Neural cell (in vitro differentiated cells): ENCODE measurements around the gene TBC1D8. TPM values are rescaled to one million over a fixed set of nuclear protein-coding genes. Genes with fewer than 3 reads are reported as not detected.

Source experiments
- H2AFZ ChIP-seq: fragments of 200-600, 300-800 bp; sonication (generic), shearing (Covaris generic); 2 replicates; pipeline ENCODE4 v1.6.0; 2014; ENCODE audit warnings: low read depth, mild to moderate bottlenecking, antibody characterized with exemption, low read length, moderate library complexity
- H3F3A ChIP-seq: fragments of 200-600 bp; shearing (Covaris generic); 2 replicates; pipeline ENCODE4 v1.6.1; 2016; ENCODE audit warnings: mild to moderate bottlenecking, moderate library complexity, mixed read lengths, antibody characterized with exemption, low read length; ENCODE audit not compliant: insufficient read depth, poor library complexity, severe bottlenecking
- H3K27ac ChIP-seq: fragments of 200-600, 300-800 bp; sonication (generic), shearing (Covaris generic); 2 replicates; pipeline ENCODE4 v1.5.1; 2014; ENCODE audit warnings: mild to moderate bottlenecking, low read length, moderate library complexity
- H3K27me3 ChIP-seq: fragments of 300-800, 200-600 bp; sonication (generic), shearing (Covaris generic); 2 replicates; pipeline ENCODE4 v1.6.0; 2014; ENCODE audit warnings: mild to moderate bottlenecking, low read depth, low read length, moderate library complexity; ENCODE audit not compliant: insufficient read depth
- H3K36me3 ChIP-seq: fragments of 300-800, 200-600 bp; sonication (generic), shearing (Covaris generic); 2 replicates; pipeline ENCODE4 v1.5.1; 2014; ENCODE audit warnings: mild to moderate bottlenecking, antibody characterized with exemption, low read length, moderate library complexity; ENCODE audit not compliant: insufficient read depth
- H3K4me2 ChIP-seq: fragments of 300-800, 200-600 bp; sonication (generic), shearing (Covaris generic); 2 replicates; pipeline ENCODE4 v1.6.0; 2014; ENCODE audit warnings: mild to moderate bottlenecking, low read length
- H3K4me3 ChIP-seq: fragments of 300-800, 200-600 bp; sonication (generic), shearing (Covaris generic); 2 replicates; pipeline ENCODE4 v1.5.1; 2014; ENCODE audit warnings: mild to moderate bottlenecking, low read length, moderate library complexity
- H3K79me2 ChIP-seq: fragments of 200-600 bp; shearing (Covaris generic); replicated peaks from 2 replicates; pipeline ENCODE4 v1.6.0; 2014; ENCODE audit warnings: mild to moderate bottlenecking, low read length, moderate library complexity; ENCODE audit not compliant: insufficient read depth
- H3K9ac ChIP-seq: fragments of 300-800, 200-600 bp; sonication (generic), shearing (Covaris generic); 2 replicates; pipeline ENCODE4 v1.6.1; 2016; ENCODE audit warnings: mild to moderate bottlenecking, low read length, mixed read lengths
- H3K9me2 ChIP-seq: fragments of 200-600 bp; shearing (Covaris generic); 2 replicates; pipeline ENCODE4 v1.6.1; 2016; ENCODE audit warnings: mild to moderate bottlenecking, low read length, mixed read lengths; ENCODE audit not compliant: insufficient read depth
- H3K9me3 ChIP-seq: fragments of 200-600, 300-800 bp; sonication (generic), shearing (Covaris generic); 2 replicates; pipeline ENCODE4 v1.6.1; 2016; ENCODE audit warnings: mild to moderate bottlenecking, mixed run types, low read length, moderate library complexity, mixed read lengths
- H4K20me1 ChIP-seq: fragments of 200-600 bp; shearing (Covaris generic); 2 replicates; pipeline ENCODE4 v1.6.1; 2016; ENCODE audit warnings: mild to moderate bottlenecking, mixed run types; ENCODE audit not compliant: insufficient read depth
- CTCF ChIP-seq: fragments of 450-650 bp; IDR thresholded peaks from 2 replicates; pipeline ENCODE4 v1.5.1; 2014; ENCODE audit warnings: antibody characterized with exemption, mild to moderate bottlenecking, moderate library complexity; ENCODE audit not compliant: poor library complexity, severe bottlenecking
- EP300 ChIP-seq: fragments of 450-650 bp; conservative IDR thresholded peaks from 2 replicates; pipeline ENCODE4 v1.6.1; 2014; ENCODE audit warnings: antibody characterized with exemption, mild to moderate bottlenecking, moderate library complexity; ENCODE audit not compliant: poor library complexity, severe bottlenecking
- EZH2 ChIP-seq: fragments of 200-600, 300-800 bp; shearing (Covaris generic), sonication (generic); IDR thresholded peaks from 2 replicates; pipeline ENCODE4 v1.6.1; 2014; ENCODE audit warnings: antibody characterized with exemption, low read length, borderline replicate concordance, mild to moderate bottlenecking; ENCODE audit not compliant: insufficient read depth, poor library complexity, severe bottlenecking
- MXI1 ChIP-seq: fragments of 450-650 bp; conservative IDR thresholded peaks from 2 replicates; pipeline ENCODE4 v1.6.1; 2014; ENCODE audit warnings: antibody characterized with exemption, mild to moderate bottlenecking; ENCODE audit not compliant: poor library complexity, severe bottlenecking
- POLR2AphosphoS5 ChIP-seq: IDR thresholded peaks from 2 replicates; pipeline ENCODE4 v1.6.1; 2012
- RAD21 ChIP-seq: fragments of 450-650 bp; conservative IDR thresholded peaks from 2 replicates; pipeline ENCODE4 v1.6.1; 2014; ENCODE audit warnings: antibody characterized with exemption, mild to moderate bottlenecking, moderate library complexity
- REST ChIP-seq: IDR thresholded peaks from 2 replicates; pipeline ENCODE4 v1.6.1; 2012; ENCODE audit warnings: borderline replicate concordance
- SMC3 ChIP-seq: fragments of 450-650 bp; conservative IDR thresholded peaks from 2 replicates; pipeline ENCODE4 v1.6.1; 2014; ENCODE audit warnings: antibody characterized with exemption, mild to moderate bottlenecking, moderate library complexity; ENCODE audit not compliant: poor library complexity
- TAF1 ChIP-seq: IDR thresholded peaks from 2 replicates; pipeline ENCODE4 v1.6.1; 2012; ENCODE audit warnings: low read depth
- polyA plus RNA-seq: library from polyadenylated mRNA; depleted of rRNA; stranded (reverse); fragments of >200 nt; gene quantifications from 2 replicates; pipeline ENCODE4 v1.2.3, GENCODE V29; 2014

Gene TBC1D8
- polyA plus RNA-seq, 1 donor from 2014 or later: 5.3 TPM

- H3K27ac ChIP-seq: no peak overlapping the region
- H3K9ac ChIP-seq: no peak overlapping the region
- H3K4me3 ChIP-seq: no peak overlapping the region
- H3K9me2 ChIP-seq: no peaks in the 10 kb centered on the region
- H2AFZ ChIP-seq: no peak overlapping the region
- no peaks in the 10 kb centered on the region for H3K36me3 ChIP-seq
- TF ChIP-seq CTCF: no peak
- no peak for TF ChIP-seq TAF1
- no peak for TF ChIP-seq EZH2
- TF ChIP-seq POLR2AphosphoS5: no peak
- no peak for TF ChIP-seq EP300
- H3K9me3 ChIP-seq: no peaks in the 10 kb centered on the region
- no peaks in the 10 kb centered on the region for H3K79me2 ChIP-seq
- H3K4me2 ChIP-seq: no peak overlapping the region
- H4K20me1 ChIP-seq: no peaks in the 10 kb centered on the region
- H3K27me3 ChIP-seq: no peaks in the 10 kb centered on the region
- H3F3A ChIP-seq: no peaks in the 10 kb centered on the region
Observed at GRCh38 chr2:101032084-101032776, 119.0 kb downstream of the TBC1D8 start.

- no peak overlapping the region for H3K4me2 ChIP-seq
- H3K27me3 ChIP-seq: no peaks in the 10 kb centered on the region
- no peaks in the 10 kb centered on the region for H3F3A ChIP-seq
- no peak overlapping the region for H3K9ac ChIP-seq
- H3K9me2 ChIP-seq: no peaks in the 10 kb centered on the region
- H3K36me3 ChIP-seq: no peaks in the 10 kb centered on the region
- H4K20me1 ChIP-seq: no peaks in the 10 kb centered on the region
- H3K4me3 ChIP-seq: no peak overlapping the region
- no peak overlapping the region for H3K27ac ChIP-seq
- no peaks in the 10 kb centered on the region for H3K79me2 ChIP-seq
- TF ChIP-seq SMC3: no peak
- no peak for TF ChIP-seq POLR2AphosphoS5
- no peak for TF ChIP-seq TAF1
- no peak for TF ChIP-seq CTCF
- TF ChIP-seq EZH2: no peak
- no peak for TF ChIP-seq RAD21
- TF ChIP-seq EP300: no peak
- no peak for TF ChIP-seq REST
- TF ChIP-seq MXI1: no peak
- no peak overlapping the region for H2AFZ ChIP-seq
- H3K9me3 ChIP-seq: no peaks in the 10 kb centered on the region
Observed at GRCh38 chr2:101030866-101031554, 120.2 kb downstream of the TBC1D8 start.
